Posterior vena cava (tissue), 2 donors: ENCODE results near the gene DACT3. TPM values are rescaled to one million over a fixed set of nuclear protein-coding genes. Genes with fewer than 3 reads are reported as not detected.

ENCODE experiments used
- DNase-seq: peaks from one replicate; pipeline ENCODE4 v3.0.0-alpha.2; 2020; ENCODE audit warnings: low spot score
- intact Hi-C, 2 donors: fragments of 100-400 bp; cut with DNase I; formaldehyde crosslinking; loops; one replicate each; pipeline versions ENCODE4 v1.14.1 to v1.14.2; 2022 to 2023
- total RNA-seq, 2 donors: library from RNA; stranded (reverse); fragmentation: NEBNext Ultra II Directional; extraction: Animal tissue kit (Norgen Biotek cat#: 25700); gene quantifications; one replicate each; pipeline ENCODE4 v1.2.1, GENCODE V29; 2021
- donor health status: DM: yes; HTN: yes; CAD: no.
- donor health status: DM: yes; HTN: yes; CAD: no.

Gene DACT3
- total RNA-seq, 2 donors from 2014 or later: 72.0 to 122 TPM

DNA sequence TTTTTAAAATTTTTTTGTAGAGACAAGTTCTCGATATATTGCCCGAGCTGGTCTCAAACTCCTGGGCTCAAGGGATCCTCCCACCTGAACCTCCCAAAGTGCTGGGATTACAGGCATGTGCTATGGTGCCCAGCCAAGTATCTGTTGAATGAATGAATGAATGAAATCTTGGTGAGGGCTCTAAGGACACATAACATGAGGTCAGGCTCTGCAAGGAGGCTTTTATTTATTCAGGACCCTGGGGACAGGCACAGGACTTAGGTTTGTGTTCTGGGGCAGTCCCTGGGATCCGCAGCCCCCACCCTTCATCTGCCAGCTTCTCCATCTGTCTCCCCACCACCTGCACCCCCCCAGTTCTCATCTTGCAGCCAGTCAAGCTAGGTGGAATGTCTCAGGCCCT lies 40.7 kb downstream of the DACT3 start:
- intact Hi-C loops: no loop called here
- DNase-seq: no peak

DNA sequence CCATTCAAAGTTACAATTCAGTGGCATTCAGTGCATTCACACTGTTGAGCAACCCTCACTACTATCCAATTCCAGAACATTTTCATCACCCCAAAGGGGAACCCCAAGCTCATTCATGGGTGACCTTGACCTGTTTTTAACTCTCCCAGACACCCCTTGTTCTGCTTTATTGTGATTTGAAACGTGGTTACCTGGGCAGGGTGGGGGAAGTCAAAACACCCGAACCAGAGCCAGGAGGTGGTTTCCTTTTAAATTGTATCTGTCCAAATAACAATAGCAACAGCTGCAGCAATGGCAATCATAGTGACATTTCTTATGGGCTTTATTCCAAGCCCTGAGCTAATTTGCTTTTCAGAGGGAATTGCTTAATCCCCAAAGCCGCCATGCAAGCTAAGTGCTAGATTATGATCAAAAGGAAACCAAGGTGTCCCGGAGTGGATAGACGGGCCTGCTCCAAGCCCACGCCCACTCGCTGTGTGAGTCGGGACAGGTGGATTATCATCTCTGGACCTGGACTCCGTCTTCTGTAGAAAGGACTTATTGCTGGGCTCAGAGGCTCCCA lies 42.2 kb downstream of the DACT3 start:
- intact Hi-C loops: loop anchor here in 1 of 2 donors (10.0 kb wide), 1 partner anchor 106 kb away; no protein-coding TSS in a partner anchor
- no peak for DNase-seq

DNA sequence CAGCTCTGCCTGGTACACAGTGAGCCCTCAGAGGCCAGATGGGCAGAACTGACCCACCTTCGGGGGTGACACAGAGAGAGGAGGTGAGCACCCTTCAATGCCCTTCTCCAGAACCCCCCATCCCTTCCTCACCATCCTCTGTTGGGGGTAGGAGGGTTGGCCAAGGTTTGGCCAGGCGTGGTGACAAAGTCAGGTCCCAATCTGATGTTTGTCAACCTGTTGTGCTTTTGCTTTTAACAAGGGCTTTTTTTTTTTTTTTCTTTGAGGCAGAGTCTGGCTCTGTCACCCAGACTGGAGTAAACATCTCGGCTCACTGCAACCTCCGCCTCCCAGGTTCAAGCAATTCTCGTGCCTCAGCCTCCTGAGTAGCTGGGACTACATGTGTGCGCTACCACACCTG lies 43.4 kb downstream of the DACT3 start:
- intact Hi-C loops: loop anchor here in 1 of 2 donors (10.0 kb wide), 1 partner anchor 107 kb away; no protein-coding TSS in a partner anchor
- no peak for DNase-seq

DNA sequence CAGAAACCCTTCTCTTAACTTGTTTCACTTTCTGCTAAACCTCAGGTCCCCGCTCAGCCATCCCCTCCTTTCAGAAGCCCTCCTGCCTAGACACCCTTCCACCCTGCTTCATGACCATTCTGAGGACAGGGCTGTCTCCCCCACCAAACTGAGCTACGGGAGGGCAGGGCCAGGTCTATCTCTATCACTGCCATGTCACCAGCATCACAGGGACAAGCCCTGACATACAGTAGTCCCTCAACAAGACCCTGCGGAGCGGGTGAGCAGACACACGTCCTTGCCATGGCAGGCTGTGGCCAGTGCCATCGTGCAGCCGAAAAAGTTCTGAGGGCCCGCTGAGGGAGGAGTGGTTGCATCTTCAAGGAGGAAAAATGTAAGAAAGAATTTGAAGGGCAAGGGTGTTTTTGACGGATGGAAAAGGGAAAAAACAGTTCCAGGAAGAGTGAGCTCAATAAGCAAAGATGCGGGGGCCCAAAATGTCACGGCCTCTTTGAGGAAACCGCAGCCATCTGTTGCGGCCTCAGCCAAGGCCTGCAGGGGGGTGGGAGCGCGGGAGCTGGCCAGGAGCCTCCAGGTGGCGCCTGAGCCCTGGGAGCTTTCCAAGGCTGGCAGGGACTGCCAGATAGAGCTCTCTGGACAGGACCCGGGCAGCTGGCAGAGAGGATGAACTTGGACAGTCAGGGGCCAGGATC lies 44.2 kb downstream of the DACT3 start:
- DNase-seq: no peak
- intact Hi-C loops: loop anchor here in 1 of 2 donors (10.0 kb wide), 1 partner anchor 108 kb away; no protein-coding TSS in a partner anchor

DNA sequence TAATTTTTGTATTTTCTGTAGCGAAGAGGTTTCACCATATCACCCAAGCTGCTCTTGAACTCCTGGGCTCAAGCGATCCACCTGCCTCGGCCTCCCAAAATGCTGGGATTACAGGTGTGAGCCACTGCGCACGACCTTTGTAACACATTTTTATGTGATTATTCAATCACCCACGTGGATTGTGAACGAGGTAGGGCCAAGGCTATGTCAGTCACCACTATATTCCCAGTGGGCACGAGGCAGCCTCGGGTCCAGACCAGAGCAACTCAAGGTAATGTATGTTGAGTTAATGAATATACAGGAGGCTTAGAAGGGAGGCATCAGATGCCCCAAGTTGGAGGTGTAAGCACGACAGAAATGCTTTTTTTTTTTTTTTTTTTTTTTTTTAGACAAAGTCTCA lies 45.0 kb downstream of the DACT3 start:
- intact Hi-C loops: loop anchor here (2.0 to 10.0 kb wide), 2 partner anchors 47 to 109 kb away; no protein-coding TSS in a partner anchor
- DNase-seq: no peak

DNA sequence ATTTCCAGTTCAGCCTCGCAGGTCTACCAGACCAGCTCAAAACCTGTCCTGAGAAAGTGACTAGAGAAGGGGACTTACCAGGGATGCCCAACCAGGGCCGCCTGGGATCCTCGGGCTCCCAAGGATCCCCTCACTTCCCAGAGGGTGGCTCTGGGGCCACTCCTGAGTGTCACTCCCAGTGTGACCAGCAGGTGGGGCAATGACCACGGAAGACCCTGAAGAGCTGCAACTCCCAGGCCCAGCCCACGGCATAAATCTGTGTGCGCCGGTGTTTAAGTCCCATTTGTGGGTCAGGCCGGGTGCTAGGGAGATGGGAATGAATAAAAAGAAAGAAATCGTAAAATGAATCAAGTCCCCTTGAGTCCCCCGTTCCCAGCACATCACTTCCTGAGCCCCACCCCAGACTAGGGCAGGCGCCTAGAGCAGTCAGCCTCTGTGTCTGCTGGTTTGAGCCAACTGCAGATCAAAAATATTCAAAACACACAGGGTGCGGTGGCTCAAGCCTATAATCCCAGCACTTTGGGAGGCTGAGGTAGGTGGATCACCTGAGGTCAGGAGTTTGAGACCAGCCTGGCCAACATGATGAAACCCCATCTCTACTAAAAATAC lies 46.8 kb downstream of the DACT3 start:
- intact Hi-C loops: loop anchor here (2.0 to 10.0 kb wide), 3 partner anchors 48 to 111 kb away; partner anchors contain the start of gene DACT3 (in 1 of the 2)
- DNase-seq: peak; percentile 94

DNA sequence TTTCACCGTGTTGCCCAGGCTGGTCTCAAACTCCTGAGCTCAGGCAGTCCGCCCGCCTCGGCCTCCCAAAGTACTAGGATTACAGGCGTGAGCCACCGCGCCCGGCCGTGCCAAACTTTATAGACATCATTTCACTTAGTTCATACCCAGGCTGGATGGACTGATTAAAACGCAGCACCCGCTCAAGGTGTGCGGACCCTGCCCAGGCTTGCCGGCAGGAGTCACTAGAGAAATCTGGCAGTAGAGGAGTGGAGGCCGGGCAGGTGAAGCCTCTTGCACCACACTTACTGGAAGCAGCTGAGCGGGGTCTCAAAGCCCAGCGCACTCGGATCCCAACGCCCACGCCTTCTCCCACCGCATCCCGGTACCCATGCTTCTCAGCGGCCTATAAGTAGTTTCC lies 47.5 kb downstream of the DACT3 start:
- peak; percentile 76 for DNase-seq
- intact Hi-C loops: loop anchor here in 1 of 2 donors (5.0 to 10.0 kb wide), 2 partner anchors 49 to 111 kb away; partner anchors contain the start of gene DACT3

DNA sequence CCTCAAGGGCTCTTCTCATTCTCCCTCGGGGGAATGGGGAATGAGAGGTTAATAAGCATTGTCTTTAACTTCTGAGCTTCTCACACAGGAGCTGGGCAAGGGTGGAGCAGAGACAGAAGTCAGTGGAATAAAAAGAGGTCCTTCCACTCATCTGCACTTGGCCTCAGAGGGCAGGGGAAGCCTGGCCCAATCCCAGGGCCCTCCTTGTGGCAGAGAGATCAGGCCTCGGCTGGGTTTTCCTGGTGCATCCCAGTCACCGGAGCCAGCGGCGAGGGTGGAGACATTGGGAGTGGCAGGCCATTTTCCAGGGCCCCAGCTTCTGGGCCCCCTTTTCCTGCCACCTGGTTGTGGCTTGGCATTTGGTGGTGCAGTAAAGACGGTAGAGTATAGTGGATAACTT lies 49.2 kb downstream of the DACT3 start:
- peak; percentile 41 for DNase-seq
- intact Hi-C loops: loop anchor here in 1 of 2 donors (5.0 to 10.0 kb wide), 2 partner anchors 51 to 113 kb away; partner anchors contain the start of gene DACT3

DNA sequence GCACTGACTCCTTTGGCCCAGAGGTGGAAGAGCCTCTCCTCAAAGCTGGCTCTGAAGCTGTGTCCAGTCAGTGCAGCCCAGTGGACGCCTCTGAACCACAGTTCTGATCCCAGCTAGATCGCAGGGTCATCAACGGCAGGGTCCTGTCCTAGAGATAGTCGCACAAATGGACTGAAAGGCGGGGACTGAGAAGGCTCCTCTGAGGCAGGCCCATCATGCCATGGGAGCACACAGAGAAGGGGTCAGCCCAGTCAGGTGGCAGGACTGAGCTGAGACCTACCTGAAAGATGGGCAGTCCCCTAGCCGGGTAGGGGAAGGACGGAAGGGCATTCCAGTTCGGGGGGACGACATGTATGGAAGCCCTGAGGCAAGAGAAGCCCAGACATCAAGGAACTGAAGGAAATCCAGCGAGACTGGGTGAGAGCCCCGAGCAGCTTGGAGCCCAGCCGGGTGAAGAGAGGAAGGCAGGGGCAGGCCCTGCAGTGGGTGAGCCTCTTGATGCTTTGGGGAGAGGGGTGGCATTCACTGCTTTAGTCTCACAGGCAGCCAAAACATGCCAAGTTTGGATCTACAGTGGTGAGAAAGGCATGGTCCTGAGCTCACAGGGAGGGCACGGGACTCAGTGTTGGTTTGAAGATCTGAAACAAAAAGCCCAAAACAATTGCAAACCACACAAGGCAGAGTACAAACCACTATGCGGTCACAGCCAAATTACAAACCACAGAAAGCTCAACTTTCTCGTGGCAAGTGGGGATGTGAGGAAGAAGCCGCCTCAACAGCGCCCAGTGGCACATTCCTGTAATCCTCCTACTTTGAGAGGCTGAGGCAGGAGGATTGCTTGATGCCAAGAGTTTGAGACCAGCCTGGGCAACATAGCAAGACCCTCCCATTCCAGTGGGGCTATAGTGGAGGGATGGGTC lies 49.9 kb downstream of the DACT3 start:
- intact Hi-C loops: loop anchor here in 1 of 2 donors (5.0 to 10.0 kb wide), 2 partner anchors 51 to 114 kb away; partner anchors contain the start of gene DACT3
- DNase-seq: peak; percentile 63

DNA sequence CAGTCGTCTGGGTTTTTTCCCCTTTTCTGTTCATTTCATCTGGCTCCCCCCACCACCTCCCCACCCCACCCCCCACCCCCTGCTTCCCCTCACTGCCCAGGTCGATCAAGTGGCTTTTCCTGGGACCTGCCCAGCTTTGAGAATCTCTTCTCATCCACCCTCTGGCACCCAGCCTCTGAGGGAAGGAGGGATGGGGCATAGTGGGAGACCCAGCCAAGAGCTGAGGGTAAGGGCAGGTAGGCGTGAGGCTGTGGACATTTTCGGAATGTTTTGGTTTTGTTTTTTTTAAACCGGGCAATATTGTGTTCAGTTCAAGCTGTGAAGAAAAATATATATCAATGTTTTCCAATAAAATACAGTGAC lies 50.6 kb downstream of the DACT3 start:
- peak; percentile 55 for DNase-seq
- intact Hi-C loops: loop anchor here in 1 of 2 donors (5.0 to 10.0 kb wide), 2 partner anchors 52 to 114 kb away; partner anchors contain the start of gene DACT3

DNA sequence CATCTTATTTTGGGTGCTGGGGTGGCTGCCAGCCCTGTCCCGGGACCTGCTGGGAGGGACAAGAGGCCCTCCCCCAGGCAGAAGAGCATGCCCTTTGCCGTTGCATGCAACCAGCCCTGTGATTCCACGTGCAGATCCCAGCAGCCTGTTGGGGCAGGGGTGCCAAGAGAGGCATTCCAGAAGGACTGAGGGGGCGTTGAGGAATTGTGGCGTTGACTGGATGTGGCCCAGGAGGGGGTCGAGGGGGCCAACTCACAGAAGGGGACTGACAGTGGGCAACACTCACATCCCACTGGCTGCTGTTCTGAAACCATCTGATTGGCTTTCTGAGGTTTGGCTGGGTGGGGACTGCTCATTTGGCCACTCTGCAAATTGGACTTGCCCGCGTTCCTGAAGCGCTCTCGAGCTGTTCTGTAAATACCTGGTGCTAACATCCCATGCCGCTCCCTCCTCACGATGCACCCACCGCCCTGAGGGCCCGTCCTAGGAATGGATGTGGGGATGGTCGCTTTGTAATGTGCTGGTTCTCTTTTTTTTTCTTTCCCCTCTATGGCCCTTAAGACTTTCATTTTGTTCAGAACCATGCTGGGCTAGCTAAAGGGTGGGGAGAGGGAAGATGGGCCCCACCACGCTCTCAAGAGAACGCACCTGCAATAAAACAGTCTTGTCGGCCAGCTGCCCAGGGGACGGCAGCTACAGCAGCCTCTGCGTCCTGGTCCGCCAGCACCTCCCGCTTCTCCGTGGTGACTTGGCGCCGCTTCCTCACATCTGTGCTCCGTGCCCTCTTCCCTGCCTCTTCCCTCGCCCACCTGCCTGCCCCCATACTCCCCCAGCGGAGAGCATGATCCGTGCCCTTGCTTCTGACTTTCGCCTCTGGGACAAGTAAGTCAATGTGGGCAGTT lies 51.2 kb downstream of the DACT3 start:
- intact Hi-C loops: loop anchor here (5.0 to 10.0 kb wide), 3 partner anchors 53 to 125 kb away; partner anchors contain the start of gene DACT3 (in 1 of the 2)
- peak; percentile 74 for DNase-seq

DNA sequence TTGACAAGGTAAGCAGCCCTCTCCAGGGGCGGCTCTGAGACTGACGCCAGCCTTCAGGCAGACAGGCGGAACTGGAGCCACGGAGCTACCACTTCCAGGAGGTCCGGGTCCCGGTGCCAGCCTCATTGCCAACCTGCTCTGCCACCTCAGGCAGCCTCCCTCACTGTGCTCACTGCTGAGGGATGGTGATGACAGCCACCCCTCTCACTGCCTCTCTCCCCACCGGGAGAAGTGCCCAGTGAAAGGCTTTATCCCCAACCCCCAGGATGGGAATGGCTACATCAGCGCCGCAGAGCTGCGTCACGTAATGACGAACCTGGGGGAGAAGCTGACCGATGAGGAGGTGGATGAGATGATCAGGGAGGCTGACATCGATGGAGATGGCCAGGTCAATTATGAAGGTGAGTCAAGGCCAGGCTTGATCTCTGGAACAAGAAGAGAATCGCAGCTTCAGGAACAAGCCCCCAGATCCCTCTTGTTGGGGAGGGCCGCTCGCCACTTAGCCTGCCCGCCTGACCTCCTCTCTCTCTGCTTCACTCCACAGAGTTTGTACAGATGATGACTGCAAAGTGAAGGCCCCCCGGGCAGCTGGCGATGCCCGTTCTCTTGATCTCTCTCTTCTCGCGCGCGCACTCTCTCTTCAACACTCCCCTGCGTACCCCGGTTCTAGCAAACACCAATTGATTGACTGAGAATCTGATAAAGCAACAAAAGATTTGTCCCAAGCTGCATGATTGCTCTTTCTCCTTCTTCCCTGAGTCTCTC lies 52.2 kb downstream of the DACT3 start:
- peak; percentile 76 for DNase-seq
- intact Hi-C loops: loop anchor here in 1 of 2 donors (10.0 kb wide), 1 partner anchor 126 kb away; no protein-coding TSS in a partner anchor

DNA sequence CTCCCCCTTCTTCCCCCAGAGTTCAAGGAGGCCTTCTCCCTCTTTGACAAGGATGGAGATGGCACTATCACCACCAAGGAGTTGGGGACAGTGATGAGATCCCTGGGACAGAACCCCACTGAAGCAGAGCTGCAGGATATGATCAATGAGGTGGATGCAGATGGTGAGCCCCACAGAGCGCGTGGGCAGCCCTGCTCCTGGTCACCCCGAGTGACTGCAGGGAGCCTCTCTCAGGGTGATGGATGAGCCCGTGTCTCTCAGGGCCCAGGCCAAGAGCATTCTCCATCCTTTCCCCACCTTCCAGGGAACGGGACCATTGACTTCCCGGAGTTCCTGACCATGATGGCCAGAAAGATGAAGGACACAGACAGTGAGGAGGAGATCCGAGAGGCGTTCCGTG lies 52.8 kb downstream of the DACT3 start:
- peak; percentile 46 for DNase-seq
- intact Hi-C loops: loop anchor here in 1 of 2 donors (10.0 kb wide), 1 partner anchor 127 kb away; no protein-coding TSS in a partner anchor

DNA sequence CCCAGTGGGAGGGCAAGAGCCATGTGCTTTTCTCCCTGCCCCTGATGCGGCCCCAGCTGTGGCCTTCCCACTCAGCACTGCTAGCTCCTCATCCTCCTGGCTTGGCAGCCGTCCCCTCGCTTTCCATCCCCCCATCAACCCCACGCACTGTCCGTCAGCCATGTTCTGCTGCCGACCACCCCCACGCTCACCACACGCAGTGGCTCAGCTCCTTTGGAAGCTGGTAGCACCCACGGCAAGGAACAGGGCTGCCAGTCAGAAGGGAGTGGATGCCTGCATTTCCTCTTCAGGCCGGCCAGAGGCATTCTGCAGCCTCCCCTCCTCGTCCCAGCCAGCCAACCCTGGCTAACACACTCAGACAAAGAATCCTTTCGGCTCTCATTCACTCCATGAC lies 53.5 kb downstream of the DACT3 start:
- peak; percentile 67 for DNase-seq
- intact Hi-C loops: loop anchor here in 1 of 2 donors (10.0 kb wide), 1 partner anchor 127 kb away; no protein-coding TSS in a partner anchor

DNA sequence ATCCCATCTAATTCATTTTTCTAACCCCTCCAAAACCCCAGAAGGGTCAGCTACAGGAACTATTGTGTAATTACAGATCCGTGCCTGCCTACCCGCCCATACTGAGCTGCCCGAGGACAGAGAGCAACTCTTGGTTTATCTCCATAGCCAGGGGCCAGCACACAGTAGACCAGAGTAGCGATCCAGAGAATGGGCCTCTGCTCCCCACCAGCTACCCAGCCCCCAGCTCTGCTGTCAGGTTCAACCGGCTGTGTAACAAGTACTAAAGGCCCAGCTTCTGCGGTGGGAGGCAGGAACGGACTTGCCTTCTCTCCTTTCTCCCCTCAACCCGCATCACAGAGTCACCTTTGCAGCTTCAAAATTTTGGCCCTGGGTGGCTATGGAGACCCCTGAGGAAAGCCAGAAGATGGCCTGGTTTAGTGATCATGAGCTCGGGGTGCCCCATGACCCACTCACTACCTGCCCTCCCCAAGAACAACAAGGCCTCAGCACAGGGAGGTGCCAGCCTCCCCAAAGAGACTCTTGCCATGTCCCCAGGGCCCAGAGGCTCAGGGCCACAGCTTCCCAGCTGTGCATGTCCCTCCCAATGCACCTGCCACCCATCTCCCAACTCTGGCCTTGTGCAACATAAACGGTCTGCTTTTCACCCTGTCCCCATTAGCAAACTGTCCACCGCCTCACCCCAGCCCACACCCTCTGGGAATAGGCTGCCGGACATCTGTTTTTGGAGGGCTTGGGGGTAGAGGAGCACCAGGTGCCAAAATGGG lies 54.1 kb downstream of the DACT3 start:
- intact Hi-C loops: loop anchor here in 1 of 2 donors (10.0 kb wide), 1 partner anchor 128 kb away; no protein-coding TSS in a partner anchor
- peak; percentile 56 for DNase-seq

DNA sequence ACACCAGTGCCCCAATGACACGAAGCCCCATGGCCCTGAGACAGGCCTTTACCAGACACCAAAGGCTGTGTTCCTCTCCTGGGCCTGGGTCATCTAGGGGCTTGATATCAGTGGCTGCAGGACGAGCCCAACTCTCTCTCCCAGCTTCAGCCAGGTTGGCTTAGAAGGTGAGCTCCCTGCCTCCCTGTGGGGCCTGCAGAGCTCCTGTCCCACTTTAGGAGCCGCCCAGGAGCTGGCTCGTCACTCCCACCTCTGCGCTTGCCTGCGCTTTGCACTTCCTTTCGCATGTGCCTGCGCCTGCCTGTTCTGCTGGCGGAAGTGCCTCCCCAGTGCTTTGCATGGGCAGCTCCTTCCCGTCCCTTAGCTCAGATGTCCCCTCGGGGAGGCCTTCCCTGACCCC lies 55.0 kb downstream of the DACT3 start:
- DNase-seq: peak; percentile 64
- intact Hi-C loops: loop anchor here in 1 of 2 donors (10.0 kb wide), 1 partner anchor 129 kb away; no protein-coding TSS in a partner anchor
